ENCODE data around the gene DOCK1. TPM values are rescaled to one million over a fixed set of nuclear protein-coding genes. Genes with fewer than 3 reads are reported as not detected.

Gene DOCK1
- total RNA-seq, 2 experiments from 2014 or later = 0.75 to 0.81 TPM

DNA sequence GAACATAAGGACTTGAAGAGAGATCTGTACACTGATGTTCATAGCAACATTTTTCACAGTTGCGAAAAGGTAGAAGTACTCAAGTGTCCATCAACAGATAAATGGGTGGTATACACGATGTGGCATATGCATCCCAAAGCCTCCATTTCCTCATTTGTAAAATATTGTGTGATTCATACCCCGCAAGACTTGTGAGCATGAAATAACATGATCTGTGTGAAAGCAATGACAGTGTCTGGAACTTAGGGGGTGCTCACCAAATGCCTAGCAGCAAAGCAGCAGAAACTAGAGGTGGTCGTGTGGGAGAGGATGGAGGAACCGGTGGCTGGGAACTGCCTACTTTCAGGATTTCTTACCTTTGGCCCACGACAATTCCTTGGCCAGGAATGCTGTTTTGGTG is 426.5 kb downstream of the DOCK1 start:
- intact Hi-C loops (cut with DNase I, micrococcal nuclease) = no loop called here
- no peaks in the 10 kb centered on the region for H3K9me3 Mint-ChIP-seq (ENCODE audit: low read depth)
- no peak overlapping the region for H3K4me3 Mint-ChIP-seq
- peaks cover 12% of the 10 kb centered on the region for H3K27me3 Mint-ChIP-seq
- DNase-seq (no peak), ATAC-seq (no peak)
- H3K27ac Mint-ChIP-seq = no peak overlapping the region
- ChIA-PET CTCF (no interaction called here), POLR2A (no interaction called here)
- H3K36me3 Mint-ChIP-seq (ENCODE audit: low read depth) = no peaks in the 10 kb centered on the region
- H3K4me1 Mint-ChIP-seq = peaks cover 12% of the 10 kb centered on the region

DNA sequence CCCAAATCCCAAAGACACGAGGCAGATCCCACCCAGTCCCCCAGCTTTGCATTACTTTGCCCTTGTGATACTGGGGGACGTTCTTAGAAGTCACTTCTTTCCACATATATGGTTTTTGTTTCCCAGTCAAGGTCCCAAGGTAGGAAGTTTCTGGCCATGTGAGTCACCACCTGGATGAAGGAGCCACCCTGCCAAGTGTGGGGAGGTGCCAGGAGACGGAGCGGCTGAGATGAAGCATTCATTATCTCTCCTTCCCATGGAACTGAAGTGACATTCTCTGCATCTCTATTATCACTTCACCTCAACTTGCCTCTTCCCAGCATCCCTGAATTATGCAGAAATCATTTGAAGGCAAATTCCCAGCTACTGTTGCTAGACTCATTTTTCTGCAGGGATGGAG is 427.4 kb downstream of the DOCK1 start:
- Mint-ChIP-seq H3K27me3 (peaks cover 10% of the 10 kb centered on the region), H3K36me3 (ENCODE audit: low read depth) (no peaks in the 10 kb centered on the region), H3K4me3 (no peak overlapping the region), H3K4me1 (peaks cover 12% of the 10 kb centered on the region), H3K9me3 (ENCODE audit: low read depth) (no peaks in the 10 kb centered on the region), H3K27ac (no peak overlapping the region)
- POLR2A ChIA-PET = no interaction called here
- DNase-seq = no peak
- intact Hi-C loops (cut with DNase I, micrococcal nuclease) = no loop called here
- ATAC-seq = no peak
- CTCF ChIA-PET = no interaction called here

DNA sequence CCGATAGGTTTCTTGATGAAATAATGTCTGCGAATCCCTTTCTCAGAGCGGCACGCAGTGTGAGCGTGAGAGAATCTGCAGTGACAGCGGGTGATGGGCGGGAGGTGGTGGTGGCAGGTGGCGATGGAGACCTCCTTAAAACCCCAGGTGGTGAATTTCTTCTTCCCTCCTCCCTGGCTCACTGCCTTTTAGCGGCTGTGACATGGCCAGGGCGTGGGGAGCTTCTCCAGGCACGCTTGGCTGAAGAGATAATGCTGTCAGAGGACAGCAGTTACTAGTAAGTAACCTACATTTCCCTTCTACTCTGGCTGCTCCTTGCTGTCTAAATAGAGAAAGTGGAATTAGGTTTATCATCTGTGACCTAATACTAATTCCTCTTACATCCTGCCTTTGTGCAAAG is 432.6 kb downstream of the DOCK1 start:
- H3K9me3 Mint-ChIP-seq (ENCODE audit: low read depth) = no peaks in the 10 kb centered on the region
- DNase-seq = no peak
- H3K4me3 Mint-ChIP-seq = no peak overlapping the region
- POLR2A ChIA-PET = no interaction called here
- H3K27me3 Mint-ChIP-seq = peaks cover 4% of the 10 kb centered on the region
- CTCF ChIA-PET = no interaction called here
- peaks cover 12% of the 10 kb centered on the region for H3K4me1 Mint-ChIP-seq
- intact Hi-C loops (cut with DNase I, micrococcal nuclease) = no loop called here
- H3K36me3 Mint-ChIP-seq (ENCODE audit: low read depth) = no peaks in the 10 kb centered on the region
- no peak overlapping the region for H3K27ac Mint-ChIP-seq
- no peak for ATAC-seq

GRCh38 chr10:127338399-127339110 is 433.3 kb downstream of the DOCK1 start:
- POLR2A ChIA-PET = no interaction called here
- Mint-ChIP-seq H3K9me3 (ENCODE audit: low read depth) (no peaks in the 10 kb centered on the region), H3K36me3 (ENCODE audit: low read depth) (no peaks in the 10 kb centered on the region), H3K27me3 (peaks cover 4% of the 10 kb centered on the region), H3K4me1 (peaks cover 6% of the 10 kb centered on the region), H3K4me3 (no peak overlapping the region), H3K27ac (no peak overlapping the region)
- CTCF ChIA-PET = no interaction called here
- intact Hi-C loops (cut with DNase I, micrococcal nuclease) = no loop called here
- ATAC-seq (no peak), DNase-seq (no peak)

GRCh38 chr10:127343821-127344220 is 438.6 kb downstream of the DOCK1 start:
- POLR2A ChIA-PET = no interaction called here
- intact Hi-C loops (cut with DNase I, micrococcal nuclease) = no loop called here
- no peaks in the 10 kb centered on the region for H3K36me3 Mint-ChIP-seq (ENCODE audit: low read depth)

GRCh38 chr10:127344346-127344745 is 439.1 kb downstream of the DOCK1 start:
- ATAC-seq (no peak), DNase-seq (no peak)
- CTCF ChIA-PET = no interaction called here
- no peaks in the 10 kb centered on the region for H3K9me3 Mint-ChIP-seq (ENCODE audit: low read depth)
- no peak overlapping the region for H3K27ac Mint-ChIP-seq
- peaks cover 3% of the 10 kb centered on the region for H3K27me3 Mint-ChIP-seq
- no peak overlapping the region for H3K4me3 Mint-ChIP-seq
- intact Hi-C loops (cut with DNase I, micrococcal nuclease) = no loop called here
- POLR2A ChIA-PET = no interaction called here
- H3K36me3 Mint-ChIP-seq (ENCODE audit: low read depth) = no peaks in the 10 kb centered on the region
- H3K4me1 Mint-ChIP-seq = no peaks in the 10 kb centered on the region

More at GRCh38 chr10:127343821-127344220, 438.6 kb downstream of the DOCK1 start:
- CTCF ChIA-PET = interaction anchor here (0.9 kb wide), 1 partner anchor 10 kb away, joined by 4 read pairs; no protein-coding TSS in a partner anchor
- no peak overlapping the region for H3K27ac Mint-ChIP-seq
- DNase-seq (no peak), ATAC-seq (no peak)
- H3K4me1 Mint-ChIP-seq = no peaks in the 10 kb centered on the region
- H3K9me3 Mint-ChIP-seq (ENCODE audit: low read depth) = no peaks in the 10 kb centered on the region
- H3K27me3 Mint-ChIP-seq = peaks cover 3% of the 10 kb centered on the region
- no peak overlapping the region for H3K4me3 Mint-ChIP-seq

DNA sequence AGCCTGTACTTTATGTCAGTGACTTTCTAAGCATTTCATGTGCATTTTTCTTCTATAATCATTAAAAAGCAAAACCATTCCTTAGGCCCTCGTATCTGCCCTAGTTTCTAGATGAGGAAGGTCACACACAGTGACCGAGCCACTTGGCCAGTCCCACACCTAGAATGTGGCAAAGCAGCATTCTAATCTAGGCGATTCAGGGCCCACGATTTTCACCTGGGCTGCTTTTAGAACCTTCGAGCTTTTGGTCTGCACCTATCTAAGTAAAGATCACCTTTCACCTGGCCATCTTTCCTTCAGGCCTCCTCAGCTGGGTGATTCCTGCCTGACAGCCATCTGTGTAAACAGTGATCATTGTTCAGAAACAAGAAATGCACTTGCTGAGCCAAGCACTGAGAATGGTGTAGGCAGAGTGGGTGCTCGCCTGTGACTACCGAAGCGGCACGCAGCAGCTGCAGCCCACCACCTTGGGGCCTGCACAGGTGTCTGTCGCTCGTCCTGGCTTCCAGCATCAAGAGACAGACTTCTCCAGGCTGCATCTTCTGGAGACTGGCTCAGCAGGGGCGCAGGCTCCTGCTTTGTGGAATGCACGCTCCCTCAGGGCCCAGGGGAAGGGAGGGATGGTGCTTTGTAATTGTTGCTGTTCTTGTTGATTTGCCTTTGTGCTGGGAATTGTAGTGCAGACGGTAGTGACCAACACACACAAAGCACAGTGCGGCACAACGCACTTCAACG is 440.2 kb downstream of the DOCK1 start:
- POLR2A ChIA-PET = no interaction called here
- CTCF ChIA-PET = no interaction called here
- Mint-ChIP-seq H3K4me3 (no peak overlapping the region), H3K27me3 (peaks cover 7% of the 10 kb centered on the region), H3K36me3 (ENCODE audit: low read depth) (no peaks in the 10 kb centered on the region), H3K27ac (no peak overlapping the region), H3K9me3 (ENCODE audit: low read depth) (no peaks in the 10 kb centered on the region), H3K4me1 (no peaks in the 10 kb centered on the region)
- intact Hi-C loops (cut with DNase I, micrococcal nuclease) = no loop called here
- ATAC-seq = no peak
- DNase-seq = no peak

DNA sequence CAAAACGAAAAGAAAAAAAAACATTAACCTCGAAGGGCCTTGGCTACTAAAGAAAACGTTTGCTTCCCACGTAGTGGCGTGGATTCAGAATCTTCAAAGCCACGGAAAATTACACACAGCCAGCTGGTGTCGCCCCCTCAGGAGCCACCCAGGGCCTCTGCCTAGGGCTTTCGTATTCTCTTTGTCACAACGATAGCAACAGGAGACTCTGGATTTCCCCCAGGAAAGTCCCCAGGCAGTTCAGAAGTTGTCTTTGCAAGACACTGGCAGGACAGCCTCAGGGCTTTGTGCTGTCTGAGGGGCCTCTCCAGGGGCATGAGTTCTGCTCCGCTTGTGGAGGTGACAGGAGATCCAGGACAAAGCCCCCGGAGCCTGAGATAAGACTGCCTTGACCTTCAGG is 441.4 kb downstream of the DOCK1 start:
- H3K4me3 Mint-ChIP-seq = no peak overlapping the region
- H3K9me3 Mint-ChIP-seq (ENCODE audit: low read depth) = no peaks in the 10 kb centered on the region
- H3K27me3 Mint-ChIP-seq = peaks cover 8% of the 10 kb centered on the region
- H3K36me3 Mint-ChIP-seq (ENCODE audit: low read depth) = no peaks in the 10 kb centered on the region
- H3K27ac Mint-ChIP-seq = no peak overlapping the region
- peak; percentile 64 for DNase-seq
- POLR2A ChIA-PET = no interaction called here
- ATAC-seq = peak; percentile 88
- CTCF ChIA-PET = interaction anchor here (0.6 to 0.8 kb wide), 2 partner anchors 53 to 121 kb away, joined by 3 to 4 read pairs; no protein-coding TSS in a partner anchor
- intact Hi-C loops (cut with DNase I, micrococcal nuclease) = no loop called here
- no peaks in the 10 kb centered on the region for H3K4me1 Mint-ChIP-seq

DNA sequence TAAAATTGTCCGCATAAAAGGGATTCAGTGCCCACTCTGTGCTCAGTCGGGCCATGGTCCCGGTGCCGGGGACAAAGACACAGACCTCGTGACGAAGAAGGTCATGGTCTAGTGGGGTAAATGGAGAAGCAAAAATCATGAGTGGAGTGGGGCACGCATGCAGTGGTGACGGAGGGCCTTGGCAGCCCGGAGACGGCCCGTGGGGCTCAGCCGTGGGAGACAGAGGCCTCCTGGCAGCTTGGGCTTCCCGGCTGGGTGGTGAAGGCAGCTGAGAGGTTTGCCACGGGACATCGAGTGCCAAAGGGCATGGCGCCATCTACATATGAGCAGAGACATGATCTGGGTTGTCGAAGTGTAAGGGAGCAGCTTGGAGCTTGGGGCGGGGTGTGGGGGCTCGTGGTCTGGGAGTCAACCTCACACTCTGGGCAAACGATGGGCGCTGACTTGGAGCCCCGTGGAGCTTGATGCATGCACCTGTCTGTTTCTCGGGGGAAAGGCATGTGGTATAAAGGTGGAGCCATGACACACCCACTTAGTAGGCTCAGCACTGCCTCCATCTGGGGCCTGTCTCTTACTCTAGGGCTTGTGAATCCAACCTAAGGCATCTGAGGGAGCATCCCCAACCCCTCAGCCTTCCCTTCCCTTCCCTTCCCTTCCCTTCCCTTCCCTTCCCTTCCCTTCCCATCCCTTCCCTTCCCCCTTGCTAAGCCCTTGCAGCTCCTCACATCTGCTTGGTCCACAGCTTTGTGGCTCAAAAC is 442.2 kb downstream of the DOCK1 start:
- no peak for ATAC-seq
- Mint-ChIP-seq H3K27me3 (peaks cover 8% of the 10 kb centered on the region), H3K4me1 (no peaks in the 10 kb centered on the region), H3K36me3 (ENCODE audit: low read depth) (no peaks in the 10 kb centered on the region), H3K27ac (no peak overlapping the region), H3K9me3 (ENCODE audit: low read depth) (no peaks in the 10 kb centered on the region), H3K4me3 (no peak overlapping the region)
- CTCF ChIA-PET = interaction anchor here (0.6 kb wide), 1 partner anchor 122 kb away, joined by 4 read pairs; no protein-coding TSS in a partner anchor
- POLR2A ChIA-PET = no interaction called here
- intact Hi-C loops (cut with DNase I, micrococcal nuclease) = no loop called here
- peak; percentile 13 for DNase-seq

DNA sequence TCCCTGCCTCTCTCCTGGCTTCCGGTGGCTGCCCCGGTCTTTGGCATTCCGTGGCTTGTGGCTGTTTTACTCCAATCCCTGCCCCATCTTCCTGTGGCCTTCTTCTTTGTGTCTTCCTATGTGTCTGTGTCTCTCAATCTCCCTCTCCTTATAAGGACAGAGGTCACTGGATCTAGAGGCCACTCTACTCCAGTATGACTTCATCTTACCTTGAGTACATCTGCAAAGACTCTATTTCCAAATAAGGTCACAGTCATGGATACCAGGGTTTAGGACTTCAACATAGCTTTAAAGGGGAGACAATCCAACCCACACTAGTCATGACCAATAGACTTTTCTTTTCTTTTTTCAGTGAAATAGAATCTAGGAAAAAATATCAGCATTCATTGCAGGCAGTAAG is 444.5 kb downstream of the DOCK1 start:
- Mint-ChIP-seq H3K27ac (no peak overlapping the region), H3K4me1 (no peaks in the 10 kb centered on the region), H3K36me3 (ENCODE audit: low read depth) (no peaks in the 10 kb centered on the region), H3K4me3 (no peak overlapping the region), H3K9me3 (ENCODE audit: low read depth) (no peaks in the 10 kb centered on the region), H3K27me3 (peaks cover 5% of the 10 kb centered on the region)
- ATAC-seq (no peak), DNase-seq (no peak)
- ChIA-PET CTCF (no interaction called here), POLR2A (no interaction called here)
- intact Hi-C loops (cut with DNase I, micrococcal nuclease) = no loop called here

DNA sequence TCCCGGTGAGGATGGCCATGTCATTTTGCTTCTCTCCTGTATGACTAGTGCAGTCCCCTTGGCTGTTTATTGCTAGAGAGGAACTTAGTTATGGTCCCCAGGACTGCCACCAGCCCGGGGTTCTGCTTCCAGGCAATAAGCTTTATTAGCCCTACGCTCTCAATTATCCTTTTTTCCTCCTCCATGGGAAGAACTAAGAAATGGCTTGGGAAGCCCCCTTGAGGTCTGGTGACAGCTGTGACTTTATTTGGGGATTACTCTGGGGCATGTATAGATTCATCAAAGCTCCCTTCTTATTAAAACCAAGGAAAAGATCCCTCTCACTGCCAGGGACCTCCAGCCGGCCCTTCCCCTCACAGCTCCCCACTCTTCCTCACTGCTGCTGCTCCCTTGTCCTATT is 446.3 kb downstream of the DOCK1 start:
- no peaks in the 10 kb centered on the region for H3K4me1 Mint-ChIP-seq
- H3K4me3 Mint-ChIP-seq = no peak overlapping the region
- CTCF ChIA-PET = no interaction called here
- ATAC-seq = no peak
- no peak for DNase-seq
- POLR2A ChIA-PET = no interaction called here
- no peak overlapping the region for H3K27ac Mint-ChIP-seq
- H3K36me3 Mint-ChIP-seq (ENCODE audit: low read depth) = no peaks in the 10 kb centered on the region
- no peaks in the 10 kb centered on the region for H3K9me3 Mint-ChIP-seq (ENCODE audit: low read depth)
- H3K27me3 Mint-ChIP-seq = peaks cover 7% of the 10 kb centered on the region
- intact Hi-C loops (cut with DNase I, micrococcal nuclease) = no loop called here

GRCh38 chr10:127353544-127353943 is 448.3 kb downstream of the DOCK1 start:
- H3K4me1 Mint-ChIP-seq = no peaks in the 10 kb centered on the region
- H3K27ac Mint-ChIP-seq = no peak overlapping the region
- ATAC-seq = no peak

More at GRCh38 chr10:127353544-127353943, 448.3 kb downstream of the DOCK1 start:
- ChIA-PET CTCF (interaction anchor here (0.7 kb wide), 1 partner anchor 287 kb away, joined by 3 read pairs; no protein-coding TSS in a partner anchor), POLR2A (no interaction called here)
- intact Hi-C loops (cut with DNase I, micrococcal nuclease) = no loop called here
- peaks cover 7% of the 10 kb centered on the region for H3K27me3 Mint-ChIP-seq
- no peaks in the 10 kb centered on the region for H3K9me3 Mint-ChIP-seq (ENCODE audit: low read depth)
- no peaks in the 10 kb centered on the region for H3K36me3 Mint-ChIP-seq (ENCODE audit: low read depth)
- no peak overlapping the region for H3K4me3 Mint-ChIP-seq
- no peak for DNase-seq

Data from activated CD4-positive, alpha-beta T cell treated with anti-CD3 and anti-CD28 coated beads for 36 hours (primary cell).